H1 (cell line): ENCODE results near the gene IFNA1. TPM values are rescaled to one million over a fixed set of nuclear protein-coding genes. Genes with fewer than 3 reads are reported as not detected.

Experiments used
- CTCF ChIA-PET: fragments of 300-600 bp; sonication (Branson Sonifier 250); formaldehyde crosslinking; loops from one replicate; lab custom pipeline; 2021; ENCODE audit not compliant: partially characterized antibody; lab: Charles Lee
- POLR2A ChIA-PET: fragments of 300-600 bp; sonication (Branson Sonifier 250); formaldehyde crosslinking; loops from one replicate; lab custom pipeline; 2021; ENCODE audit warnings: inconsistent platforms; ENCODE audit not compliant: partially characterized antibody; lab: Charles Lee
- DNase-seq, 2 experiments: peaks; one replicate each; pipeline versions ENCODE4 v3.0.0 to v3.0.0-alpha.2; 2010 to 2022; ENCODE audit warnings: low spot score in 2 of 2, low read depth in 1 of 2, mixed read lengths in 1 of 2
- FAIRE-seq: peaks from 2 replicates; lab custom pipeline; 2011; peaks lifted over from hg19 to GRCh38; lab: Jason Lieb, UNC
- H2AFZ ChIP-seq: 2 replicates; pipeline ENCODE4 v1.8.1; 2012; ENCODE audit warnings: low read length, inconsistent platforms
- H2AK5ac ChIP-seq: 2 replicates; pipeline ENCODE4 v1.6.1; 2013; ENCODE audit warnings: low read depth, low read length
- H2BK120ac ChIP-seq: replicated peaks from 2 replicates; pipeline ENCODE3; 2013; ENCODE audit warnings: low read depth, low read length, inconsistent platforms
- H2BK12ac ChIP-seq: 2 replicates; pipeline ENCODE4 v1.6.1; 2013; ENCODE audit warnings: low read depth, low read length
- H2BK15ac ChIP-seq: 2 replicates; pipeline ENCODE4 v1.6.1; 2013; ENCODE audit warnings: low read length
- H2BK20ac ChIP-seq: 2 replicates; pipeline ENCODE4 v1.6.1; 2013; ENCODE audit warnings: low read length
- H2BK5ac ChIP-seq: 2 replicates; pipeline ENCODE4 v1.6.1; 2013; ENCODE audit warnings: low read depth, low read length
- H3K14ac ChIP-seq: 2 replicates; pipeline ENCODE4 v1.6.1; 2013; ENCODE audit warnings: inconsistent platforms; ENCODE audit not compliant: insufficient read length
- H3K18ac ChIP-seq: 2 replicates; pipeline ENCODE4 v1.6.1; 2013; ENCODE audit warnings: low read length; ENCODE audit errors: extremely low read depth
- H3K23ac ChIP-seq: 2 replicates; pipeline ENCODE4 v1.6.1; 2013; ENCODE audit warnings: inconsistent platforms; ENCODE audit not compliant: insufficient read length
- H3K23me2 ChIP-seq: 2 replicates; pipeline ENCODE4 v1.6.1; 2013; ENCODE audit warnings: low read depth, low read length
- H3K27ac ChIP-seq: 2 replicates; pipeline ENCODE4 v1.6.1; 2011; ENCODE audit warnings: low read depth, low read length, inconsistent platforms
- H3K27me3 ChIP-seq, 4 experiments: replicated peaks in 1 of 4; 1 replicate in 1 of 4; 2 replicates in 3 of 4; pipeline versions ENCODE4 v1.6.1 to v1.8.1; 2011 to 2013; ENCODE audit warnings: low read length in 3 of 4, mild to moderate bottlenecking in 3 of 4, inconsistent platforms in 2 of 4, mixed read lengths in 2 of 4, moderate library complexity in 1 of 4; ENCODE audit not compliant: control insufficient read depth in 3 of 4, insufficient read depth in 3 of 4; ENCODE audit errors: extremely low read depth in 1 of 4
- H3K36me3 ChIP-seq, 4 experiments: 2 replicates each; pipeline versions ENCODE4 v1.6.1 to v1.8.1; 2011 to 2013; ENCODE audit warnings: mild to moderate bottlenecking in 4 of 4, low read length in 3 of 4, moderate library complexity in 2 of 4, control low read depth in 1 of 4, inconsistent platforms in 1 of 4; ENCODE audit not compliant: insufficient read depth in 4 of 4, control insufficient read depth in 2 of 4
- H3K4ac ChIP-seq: replicated peaks from 2 replicates; pipeline ENCODE3; 2013; ENCODE audit warnings: low read length, low read depth, mixed read lengths, inconsistent platforms; ENCODE audit not compliant: insufficient read length
- H3K4me1 ChIP-seq, 4 experiments: replicated peaks in 1 of 4; 1 replicate in 1 of 4; 2 replicates in 3 of 4; pipeline versions ENCODE4 v1.6.1 to v1.8.1; 2011 to 2013; ENCODE audit warnings: low read length in 3 of 4, inconsistent platforms in 2 of 4, mixed read lengths in 1 of 4; ENCODE audit not compliant: insufficient read depth in 4 of 4, control insufficient read depth in 3 of 4
- H3K4me2 ChIP-seq, 2 experiments: 2 replicates each; pipeline versions ENCODE4 v1.6.1 to v1.8.1; 2011 to 2013; ENCODE audit warnings: low read depth in 2 of 2, low read length in 2 of 2, control low read depth in 1 of 2, inconsistent platforms in 1 of 2, mild to moderate bottlenecking in 1 of 2; ENCODE audit not compliant: insufficient read depth in 1 of 2
- H3K4me3 ChIP-seq, 4 experiments: fragments of 200-600, 300-600 bp in 1 of 4; sonication (generic), shearing (Covaris generic), sonication (Bioruptor Twin) in 1 of 4; 2 replicates each; pipeline versions ENCODE4 v1.5.1 to v1.8.1; 2011 to 2016; ENCODE audit warnings: low read length in 4 of 4, low read depth in 3 of 4, control low read depth in 2 of 4, inconsistent platforms in 2 of 4, mild to moderate bottlenecking in 2 of 4, mixed read lengths in 1 of 4, moderate library complexity in 1 of 4; ENCODE audit not compliant: insufficient read depth in 2 of 4; ENCODE audit errors: extremely low read depth in 1 of 4
- H3K56ac ChIP-seq: replicated peaks from 2 replicates; pipeline ENCODE3; 2013; ENCODE audit warnings: low read depth, mild to moderate bottlenecking, mixed read lengths, low read length, inconsistent platforms; ENCODE audit not compliant: insufficient read length
- H3K79me1 ChIP-seq: 2 replicates; pipeline ENCODE4 v1.6.1; 2013; ENCODE audit warnings: low read depth, low read length, control low read depth
- H3K79me2 ChIP-seq, 2 experiments: 2 replicates each; pipeline versions ENCODE4 v1.6.1 to v1.8.1; 2012 to 2013; ENCODE audit warnings: low read length in 2 of 2, mild to moderate bottlenecking in 2 of 2, inconsistent platforms in 1 of 2; ENCODE audit not compliant: insufficient read depth in 2 of 2, control insufficient read depth in 1 of 2
- H3K9ac ChIP-seq, 4 experiments: replicated peaks in 1 of 4; 1 replicate in 1 of 4; 2 replicates in 3 of 4; pipeline versions ENCODE4 v1.6.1 to v1.8.1; 2011 to 2013; ENCODE audit warnings: low read depth in 3 of 4, low read length in 3 of 4, control low read depth in 2 of 4, mild to moderate bottlenecking in 2 of 4, moderate library complexity in 2 of 4, inconsistent platforms in 1 of 4; ENCODE audit errors: extremely low read depth in 1 of 4
- H3K9me3 ChIP-seq, 2 experiments: 2 replicates each; pipeline versions ENCODE4 v1.6.1 to v1.8.1; 2012 to 2013; ENCODE audit warnings: mild to moderate bottlenecking in 2 of 2, moderate library complexity in 2 of 2, control low read depth in 1 of 2, inconsistent platforms in 1 of 2, low read depth in 1 of 2, low read length in 1 of 2, mixed read lengths in 1 of 2; ENCODE audit not compliant: insufficient read depth in 2 of 2
- H4K20me1 ChIP-seq, 2 experiments: replicated peaks in 1 of 2; 2 replicates each; pipeline versions ENCODE3 to v1.8.1; 2011 to 2013; ENCODE audit warnings: inconsistent platforms in 2 of 2, low read length in 2 of 2, mild to moderate bottlenecking in 1 of 2; ENCODE audit not compliant: insufficient read depth in 2 of 2, control insufficient read depth in 1 of 2
- H4K5ac ChIP-seq: 2 replicates; pipeline ENCODE4 v1.6.1; 2013; ENCODE audit warnings: low read length, low read depth, mixed read lengths, inconsistent platforms; ENCODE audit not compliant: insufficient read length
- H4K8ac ChIP-seq: 2 replicates; pipeline ENCODE4 v1.8.0; 2013; ENCODE audit warnings: mild to moderate bottlenecking, moderate library complexity, low read length, inconsistent platforms; ENCODE audit not compliant: insufficient read depth; ENCODE audit errors: extremely low read depth
- H4K91ac ChIP-seq: replicated peaks from 2 replicates; pipeline ENCODE3; 2013; ENCODE audit warnings: low read length, mixed read lengths, inconsistent platforms; ENCODE audit not compliant: insufficient read length
- CTBP2 ChIP-seq: IDR thresholded peaks from 2 replicates; pipeline ENCODE4 v1.7.0; 2011; ENCODE audit warnings: borderline replicate concordance, mild to moderate bottlenecking, moderate library complexity, mixed read lengths, low read length; ENCODE audit not compliant: insufficient read depth, insufficient read length
- FOSL1 ChIP-seq: IDR thresholded peaks from 2 replicates; pipeline ENCODE4 v1.6.1; 2011; ENCODE audit warnings: mild to moderate bottlenecking, low read depth, low read length, moderate library complexity; ENCODE audit not compliant: insufficient read depth
- SIX5 ChIP-seq: IDR thresholded peaks from 2 replicates; pipeline ENCODE4 v1.6.1; 2011; ENCODE audit warnings: mild to moderate bottlenecking, low read depth, low read length
- WGBS, 2 experiments: shearing (Covaris generic) in 1 of 2; methylation state at CpG; one replicate each; pipeline versions ENCODE4 v1.1.6 to v1.1.7; 2013 to 2015; ENCODE audit warnings: low lambda C conversion rate in 2 of 2, mixed read lengths in 2 of 2, inconsistent platforms in 1 of 2, low coverage in 1 of 2, missing lambda C conversion rate in 1 of 2; ENCODE audit not compliant: insufficient replicate concordance in 2 of 2, insufficient coverage in 1 of 2, insufficient read length in 1 of 2; ENCODE audit errors: extremely low coverage in 1 of 2, missing lambda C conversion rate in 1 of 2; 5-methylcytosine and 5-hydroxymethylcytosine counted together
- polyA plus RNA-seq, 7 experiments: library from polyadenylated mRNA; depleted of rRNA in 3 of 7; stranded (reverse) in 5 of 7; unstranded in 2 of 7; fragments of >200 nt in 5 of 7; fragments of 200-250 nt in 2 of 7; gene quantifications; 1 replicate in 5 of 7; 2 replicates in 1 of 7; 4 replicates in 1 of 7; pipeline versions ENCODE4 v1.2.1 to v1.2.3, GENCODE V29; 2011 to 2013; ENCODE audit warnings: missing spikeins in 2 of 7, mixed read lengths in 2 of 7
- total RNA-seq: library from RNA; stranded (reverse); fragmentation: NEBNext Ultra II Directional; extraction: Animal tissue kit (Norgen Biotek cat#: 25700); gene quantifications from 2 replicates; pipeline ENCODE4 v1.2.1, GENCODE V29; 2021

The IFNA1 gene
- total and polyA plus RNA-seq, 2 of the 8 experiments (the other 6 are each of a cell fraction or from before 2014, with no cell fraction given): not detected

- Histone ChIP-seq H2BK15ac (no peak overlapping the region), H2BK20ac (no peak overlapping the region), H2BK120ac (no peak overlapping the region), H4K91ac (no peak overlapping the region), H3K14ac (no peak overlapping the region), H2AFZ (no peak overlapping the region), H3K23me2 (no peaks in the 10 kb centered on the region), H3K27ac (no peak overlapping the region), H3K79me1 (no peaks in the 10 kb centered on the region), H3K4me1 (no peaks in the 10 kb centered on the region), H2AK5ac (no peak overlapping the region), H3K4ac (no peak overlapping the region), H2BK12ac (no peak overlapping the region), H2BK5ac (no peak overlapping the region), H3K36me3 (0 out of 8 replicates have a peak, but pooled peaks cover 0 to 2% (median 0%) of the 10 kb centered on the region in 4 experiments), H3K18ac (no peak overlapping the region), H3K9ac (no peak overlapping the region), H3K27me3 (no peaks in the 10 kb centered on the region), H3K23ac (no peak overlapping the region), H3K56ac (no peak overlapping the region), H3K79me2 (no peaks in the 10 kb centered on the region), H4K8ac (no peak overlapping the region), H3K9me3 (peaks cover 0 to 7% of the 10 kb centered on the region in 2 experiments; a peak in 1 of 4 replicates), H4K5ac (no peak overlapping the region), H3K4me3 (no peak overlapping the region), H4K20me1 (no peaks in the 10 kb centered on the region), H3K4me2 (no peak overlapping the region)
- POLR2A ChIA-PET: no interaction called here
- FAIRE-seq (no peak), DNase-seq (no peak)
- 81% methylated on average over 1 of the region's 1 CpG; no CpG with 5 or more reads in 1 of the 2 experiments for WGBS, 2 experiments
- CTCF ChIA-PET: interaction anchor here (0.8 to 2.9 kb wide), 8 partner anchors 11 to 327 kb away, joined by 3 to 7 read pairs (median 5); no protein-coding TSS in a partner anchor
- no peak for TF ChIP-seq SIX5
- no peak for TF ChIP-seq FOSL1
- no peak for TF ChIP-seq CTBP2
Measured at GRCh38 chr9:21461377-21461776, 21.1 kb downstream of the IFNA1 start.
